Left lung (tissue), 10 donors: ENCODE measurements around the gene ALK. TPM values are rescaled to one million over a fixed set of nuclear protein-coding genes. Genes with fewer than 3 reads are reported as not detected.

Experiments used
- ATAC-seq: fragments of 200-7000 bp; cut with Tn5 transposase; one replicate; pipeline ENCODE4 v1.9.1; 2020; ENCODE audit warnings: moderate library complexity
- DNase-seq, 4 donors: peaks; one replicate each; pipeline ENCODE4 v3.0.0-alpha.2; 2013 to 2020
- H3K27ac ChIP-seq, 2 donors: fragments of 200-600 bp; sonication (generic) in 1 of 2; one replicate each; pipeline versions ENCODE4 v1.5.0 to v1.8.0; 2020 to 2021
- H3K27me3 ChIP-seq, 2 donors: fragments of 200-600 bp; sonication (generic) in 1 of 2; one replicate each; pipeline versions ENCODE4 v1.5.0 to v1.8.0; 2020 to 2021
- H3K36me3 ChIP-seq, 2 donors: fragments of 200-600 bp; sonication (generic) in 1 of 2; one replicate each; pipeline versions ENCODE4 v1.5.0 to v1.8.0; 2020 to 2021
- H3K4me1 ChIP-seq, 2 donors: fragments of 200-600 bp; one replicate each; pipeline ENCODE4 v1.8.0; 2021
- H3K4me3 ChIP-seq, 2 donors: fragments of 200-600 bp; sonication (generic) in 1 of 2; one replicate each; pipeline versions ENCODE4 v1.5.0 to v1.8.0; 2020 to 2021; ENCODE audit warnings: mild to moderate bottlenecking in 1 of 2
- H3K9me3 ChIP-seq, 2 donors: fragments of 200-600 bp; sonication (generic) in 1 of 2; one replicate each; pipeline versions ENCODE4 v1.5.0 to v1.8.0; 2020 to 2021
- CTCF ChIP-seq, 2 donors: fragments of 200-600 bp; sonication (generic) in 1 of 2; IDR thresholded peaks; one replicate each; pipeline versions ENCODE4 v1.5.0 to v1.8.0; 2021; ENCODE audit warnings: antibody characterized with exemption in 2 of 2
- intact Hi-C, 2 donors: fragments of 100-400 bp; cut with DNase I; formaldehyde crosslinking; loops; one replicate each; pipeline versions ENCODE4 v1.11.2 to v1.14.2; 2022
- polyA plus RNA-seq, 6 donors: library from polyadenylated mRNA; unstranded; fragments of 120-200 nt; gene quantifications; one replicate each; pipeline ENCODE4 v1.2.1, GENCODE V29; 2013; ENCODE audit not compliant: insufficient read length in 6 of 6
- total RNA-seq, 2 donors: library from RNA; stranded (reverse); fragmentation: NEBNext Ultra II Directional; extraction: Animal tissue kit (Norgen Biotek cat#: 25700); gene quantifications; one replicate each; pipeline ENCODE4 v1.2.1, GENCODE V29; 2021
- donor health status: DM: no; HTN: yes; CAD: no.
- donor health status: DM: no; HTN: no; CAD: no.

The ALK gene
- total and polyA plus RNA-seq, 8 donors: 0.06 to 0.70 (median 0.12) TPM; not detected in 2

DNA sequence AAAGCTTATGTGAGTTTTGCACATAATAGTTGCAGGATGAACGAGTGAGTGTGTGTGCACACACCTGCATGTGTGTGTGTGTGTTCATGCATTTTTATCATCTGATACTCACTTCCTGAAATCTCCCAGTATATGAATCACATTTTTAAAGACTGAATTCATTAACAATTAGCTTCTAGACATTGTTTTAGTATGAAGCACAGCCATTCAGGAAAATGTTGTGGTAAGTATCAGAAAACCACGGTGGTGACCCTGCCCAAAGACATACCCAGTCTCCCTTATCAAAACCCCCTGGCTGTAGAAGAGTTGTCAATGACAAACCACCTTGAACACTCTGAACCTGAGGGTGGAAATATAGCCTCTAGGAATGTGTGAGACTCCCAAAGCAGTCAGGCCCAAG is 220.8 kb downstream of the ALK start:
- no peak for TF ChIP-seq CTCF (IDR thresholded peaks at IDR 0.05)
- Histone ChIP-seq H3K27me3 (no peaks in the 10 kb centered on the region), H3K9me3 (no peaks in the 10 kb centered on the region), H3K4me3 (no peak overlapping the region), H3K36me3 (no peaks in the 10 kb centered on the region), H3K27ac (no peak overlapping the region), H3K4me1 (no peaks in the 10 kb centered on the region)
- ATAC-seq (no peak), DNase-seq (no peak)
- intact Hi-C loops: no loop called here

- H3K27me3 ChIP-seq: no peaks in the 10 kb centered on the region
- DNase-seq: no peak
- no peak for ATAC-seq
- H3K36me3 ChIP-seq: no peaks in the 10 kb centered on the region
- H3K27ac ChIP-seq: no peak overlapping the region
- H3K4me1 ChIP-seq: no peaks in the 10 kb centered on the region
- H3K4me3 ChIP-seq: no peak overlapping the region
- no peak for TF ChIP-seq CTCF (IDR thresholded peaks at IDR 0.05)
- intact Hi-C loops: no loop called here
- no peaks in the 10 kb centered on the region for H3K9me3 ChIP-seq
Observed at GRCh38 chr2:29699045-29699444, 222.3 kb downstream of the ALK start.

- no peak overlapping the region for H3K27ac ChIP-seq
- no peaks in the 10 kb centered on the region for H3K27me3 ChIP-seq
- no peak for DNase-seq
- no peak overlapping the region for H3K4me3 ChIP-seq
- no peaks in the 10 kb centered on the region for H3K9me3 ChIP-seq
- no peaks in the 10 kb centered on the region for H3K4me1 ChIP-seq
- intact Hi-C loops: no loop called here
- no peak for TF ChIP-seq CTCF (IDR thresholded peaks at IDR 0.05)
- no peak for ATAC-seq
- no peaks in the 10 kb centered on the region for H3K36me3 ChIP-seq
Observed at GRCh38 chr2:29698216-29698615, 223.2 kb downstream of the ALK start.

DNA sequence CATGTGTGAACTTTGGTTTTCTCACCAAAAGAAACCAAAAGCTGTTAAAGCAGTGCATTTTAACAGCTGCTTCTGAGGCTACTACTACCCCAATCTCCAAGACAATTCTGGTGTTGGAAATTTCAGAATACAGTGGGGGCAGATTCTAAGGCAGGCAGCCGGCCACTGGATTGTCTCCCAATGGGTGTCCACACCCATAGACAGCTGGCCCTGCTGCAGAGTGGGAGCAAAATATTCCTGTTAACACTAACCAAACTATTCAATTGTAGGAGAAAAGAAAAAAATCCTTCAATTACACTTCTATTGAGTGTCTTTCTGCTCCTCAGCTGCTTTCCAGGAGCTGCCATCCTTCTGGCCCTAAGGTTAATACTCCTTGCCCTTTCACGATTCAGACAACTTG is 223.7 kb downstream of the ALK start:
- no peak overlapping the region for H3K4me3 ChIP-seq
- ATAC-seq: no peak
- H3K27me3 ChIP-seq: no peaks in the 10 kb centered on the region
- H3K4me1 ChIP-seq: no peaks in the 10 kb centered on the region
- H3K27ac ChIP-seq: no peak overlapping the region
- intact Hi-C loops: no loop called here
- no peaks in the 10 kb centered on the region for H3K9me3 ChIP-seq
- no peak for DNase-seq
- no peak for TF ChIP-seq CTCF (IDR thresholded peaks at IDR 0.05)
- no peaks in the 10 kb centered on the region for H3K36me3 ChIP-seq

GRCh38 chr2:29697181-29697580 is 224.2 kb downstream of the ALK start:
- Histone ChIP-seq H3K36me3 (no peaks in the 10 kb centered on the region), H3K4me3 (no peak overlapping the region), H3K27me3 (no peaks in the 10 kb centered on the region), H3K4me1 (no peaks in the 10 kb centered on the region), H3K27ac (no peak overlapping the region), H3K9me3 (no peaks in the 10 kb centered on the region)
- no peak for TF ChIP-seq CTCF (IDR thresholded peaks at IDR 0.05)
- ATAC-seq: no peak
- DNase-seq: no peak
- intact Hi-C loops: no loop called here
